CD4-positive, alpha-beta T cell (primary cell): ENCODE measurements around the gene TST. TPM values are rescaled to one million over a fixed set of nuclear protein-coding genes. Genes with fewer than 3 reads are reported as not detected.

Source experiments
- ATAC-seq: fragments of 200-7000 bp; cut with Tn5 transposase; one replicate; pipeline ENCODE4 v1.10.0; 2022; ENCODE audit warnings: mild to moderate bottlenecking; ENCODE audit not compliant: poor library complexity
- CTCF ChIA-PET: fragments of 350-600 bp; sonication (Branson Sonifier 250); formaldehyde crosslinking; loops from one replicate; lab custom pipeline; 2021; ENCODE audit warnings: antibody characterized with exemption, inconsistent platforms; lab: Charles Lee
- POLR2A ChIA-PET: fragments of 350-600 bp; sonication (Branson Sonifier 250); formaldehyde crosslinking; loops from one replicate; lab custom pipeline; 2021; ENCODE audit warnings: antibody characterized with exemption, inconsistent platforms; lab: Charles Lee
- DNase-seq, 14 experiments: peaks; one replicate each; pipeline ENCODE4 v3.0.0-alpha.2; 2013 to 2020; ENCODE audit warnings: mixed read lengths in 2 of 14
- H3K27ac ChIP-seq, 2 donors: one replicate each; pipeline versions ENCODE4 v1.5.1 to v1.7.0; 2013; ENCODE audit warnings: low read length in 2 of 2, low read depth in 1 of 2, mild to moderate bottlenecking in 1 of 2
- H3K27me3 ChIP-seq, 2 experiments: 1 replicate in 1 of 2; 2 replicates in 1 of 2; pipeline versions ENCODE4 v1.6.1 to v1.7.0; 2013; ENCODE audit warnings: low read length in 2 of 2, control low read depth in 1 of 2, mild to moderate bottlenecking in 1 of 2, moderate library complexity in 1 of 2; ENCODE audit not compliant: insufficient read depth in 2 of 2, control insufficient read depth in 1 of 2
- H3K36me3 ChIP-seq: one replicate; pipeline ENCODE4 v1.6.1; 2013; ENCODE audit warnings: low read length, control low read depth; ENCODE audit not compliant: insufficient read depth
- H3K4me1 ChIP-seq: one replicate; pipeline ENCODE4 v1.6.1; 2013; ENCODE audit warnings: low read length, control low read depth; ENCODE audit not compliant: insufficient read depth
- H3K4me3 ChIP-seq: one replicate; pipeline ENCODE4 v1.5.1; 2013; ENCODE audit warnings: mild to moderate bottlenecking, low read length, moderate library complexity
- H3K9me3 ChIP-seq, 2 experiments: 1 replicate in 1 of 2; 2 replicates in 1 of 2; pipeline versions ENCODE4 v1.6.1 to v1.7.0; 2013; ENCODE audit warnings: low read length in 2 of 2, mild to moderate bottlenecking in 2 of 2, control low read depth in 1 of 2, moderate library complexity in 1 of 2; ENCODE audit not compliant: control insufficient read depth in 1 of 2, insufficient read depth in 1 of 2
- H3K27ac Mint-ChIP-seq: one replicate; pipeline ENCODE4 v1.8.0; 2020; ENCODE audit warnings: mixed read lengths
- H3K27me3 Mint-ChIP-seq: one replicate; pipeline ENCODE4 v1.8.0; 2021; ENCODE audit warnings: mixed read lengths
- H3K36me3 Mint-ChIP-seq: one replicate; pipeline ENCODE4 v1.8.0; 2021; ENCODE audit warnings: low read depth, mixed read lengths
- H3K4me1 Mint-ChIP-seq: one replicate; pipeline ENCODE4 v1.8.0; 2021; ENCODE audit warnings: low read depth, mixed read lengths
- H3K4me3 Mint-ChIP-seq: one replicate; pipeline ENCODE4 v1.8.0; 2020; ENCODE audit warnings: mild to moderate bottlenecking, mixed read lengths
- H3K9me3 Mint-ChIP-seq: one replicate; pipeline ENCODE4 v1.8.0; 2020; ENCODE audit warnings: mixed read lengths
- intact Hi-C, 2 experiments: fragments of 100-400 bp; cut with DNase I in 1 of 2; cut with micrococcal nuclease in 1 of 2; formaldehyde crosslinking; loops; one replicate each; pipeline versions ENCODE4 v1.15.1 to v1.9.0; 2023 to 2025; cut with DNase I, micrococcal nuclease
- total RNA-seq, 174 experiments: library from RNA in 2 of 174; stranded (reverse) in 2 of 174; gene quantifications; one replicate each; pipeline ENCODE4 v1.2.3 and lab custom pipeline; 2021 to 2026
- TF ChIP-seq, protein P1 (sequence below): fragments of 200-600 bp; IDR thresholded peaks from one replicate; pipeline ENCODE4 v1.8.0; 2022; ENCODE audit warnings: antibody characterized with exemption, mild to moderate bottlenecking

TST gene
- total RNA-seq, 2 experiments from 2014 or later = not detected

DNA sequence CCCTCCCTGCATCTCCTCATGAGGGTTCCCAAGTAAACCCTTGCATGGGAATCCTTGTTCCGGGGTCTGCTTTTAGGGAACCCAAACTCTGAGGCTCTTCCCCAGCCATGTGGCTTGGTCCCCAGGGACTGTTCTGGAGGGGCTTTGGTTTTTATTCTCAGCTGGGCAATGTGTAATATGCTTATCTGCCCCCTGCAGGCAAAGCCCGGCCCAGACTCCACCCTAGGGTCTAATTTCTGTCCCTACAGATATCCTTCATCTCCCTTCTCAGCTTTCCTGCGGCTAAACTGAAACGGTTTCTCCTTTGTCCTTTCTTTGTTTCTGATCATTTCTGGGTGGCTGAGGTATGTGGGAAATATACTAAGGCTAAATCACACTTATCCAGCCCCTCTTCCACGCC is 37.1 kb downstream of the TST start:
- H3K27me3 ChIP-seq = peaks cover 5 to 7% of the 10 kb centered on the region in 2 experiments
- H3K4me3 Mint-ChIP-seq = no peak overlapping the region
- CTCF ChIA-PET = no interaction called here
- H3K4me1 ChIP-seq = peaks cover 12% of the 10 kb centered on the region
- intact Hi-C loops = no loop called here
- ATAC-seq (no peak), DNase-seq (no peak)
- H3K36me3 ChIP-seq = no peaks in the 10 kb centered on the region
- H3K36me3 Mint-ChIP-seq = peaks cover 3% of the 10 kb centered on the region
- no peak overlapping the region for H3K27ac ChIP-seq
- TF ChIP-seq, protein P1, sequence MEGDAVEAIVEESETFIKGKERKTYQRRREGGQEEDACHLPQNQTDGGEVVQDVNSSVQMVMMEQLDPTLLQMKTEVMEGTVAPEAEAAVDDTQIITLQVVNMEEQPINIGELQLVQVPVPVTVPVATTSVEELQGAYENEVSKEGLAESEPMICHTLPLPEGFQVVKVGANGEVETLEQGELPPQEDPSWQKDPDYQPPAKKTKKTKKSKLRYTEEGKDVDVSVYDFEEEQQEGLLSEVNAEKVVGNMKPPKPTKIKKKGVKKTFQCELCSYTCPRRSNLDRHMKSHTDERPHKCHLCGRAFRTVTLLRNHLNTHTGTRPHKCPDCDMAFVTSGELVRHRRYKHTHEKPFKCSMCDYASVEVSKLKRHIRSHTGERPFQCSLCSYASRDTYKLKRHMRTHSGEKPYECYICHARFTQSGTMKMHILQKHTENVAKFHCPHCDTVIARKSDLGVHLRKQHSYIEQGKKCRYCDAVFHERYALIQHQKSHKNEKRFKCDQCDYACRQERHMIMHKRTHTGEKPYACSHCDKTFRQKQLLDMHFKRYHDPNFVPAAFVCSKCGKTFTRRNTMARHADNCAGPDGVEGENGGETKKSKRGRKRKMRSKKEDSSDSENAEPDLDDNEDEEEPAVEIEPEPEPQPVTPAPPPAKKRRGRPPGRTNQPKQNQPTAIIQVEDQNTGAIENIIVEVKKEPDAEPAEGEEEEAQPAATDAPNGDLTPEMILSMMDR = no peak
- no peak overlapping the region for H3K27ac Mint-ChIP-seq
- H3K27me3 Mint-ChIP-seq = peaks cover 10% of the 10 kb centered on the region
- no peaks in the 10 kb centered on the region for H3K9me3 Mint-ChIP-seq
- peaks cover 9 to 12% of the 10 kb centered on the region in 2 experiments for H3K9me3 ChIP-seq
- POLR2A ChIA-PET = no interaction called here
- no peak overlapping the region for H3K4me3 ChIP-seq
- H3K4me1 Mint-ChIP-seq = peaks cover 8% of the 10 kb centered on the region

GRCh38 chr22:36981247-36981775 is 37.9 kb downstream of the TST start:
- H3K27ac Mint-ChIP-seq = no peak overlapping the region
- DNase-seq = no peak
- no peaks in the 10 kb centered on the region for H3K36me3 ChIP-seq
- H3K27me3 Mint-ChIP-seq = peaks cover 10% of the 10 kb centered on the region
- no peaks in the 10 kb centered on the region for H3K9me3 Mint-ChIP-seq
- intact Hi-C loops = no loop called here
- POLR2A ChIA-PET = no interaction called here
- peaks cover 15% of the 10 kb centered on the region for H3K4me1 ChIP-seq
- peaks cover 9 to 10% of the 10 kb centered on the region in 2 experiments for H3K9me3 ChIP-seq
- peaks cover 5 to 7% of the 10 kb centered on the region in 2 experiments for H3K27me3 ChIP-seq
- peaks cover 3% of the 10 kb centered on the region for H3K36me3 Mint-ChIP-seq
- TF ChIP-seq, protein P1 = no peak
- ATAC-seq = no peak
- CTCF ChIA-PET = no interaction called here
- no peak overlapping the region for H3K27ac ChIP-seq
- H3K4me3 Mint-ChIP-seq = peak overlapping the region; percentile 30
- no peak overlapping the region for H3K4me3 ChIP-seq
- H3K4me1 Mint-ChIP-seq = peaks cover 8% of the 10 kb centered on the region

- Histone ChIP-seq H3K4me1 (peaks cover 15% of the 10 kb centered on the region), H3K36me3 (no peaks in the 10 kb centered on the region), H3K9me3 (no peaks in the 10 kb centered on the region), H3K4me3 (no peak overlapping the region), H3K27me3 (peaks cover 1 to 7% of the 10 kb centered on the region in 2 experiments), H3K27ac (no peak overlapping the region)
- ATAC-seq (no peak), DNase-seq (no peak)
- intact Hi-C loops = loop anchor here in 1 of 2 experiments (2.0 to 5.0 kb wide), 2 partner anchors 220 to 447 kb away; no protein-coding TSS in a partner anchor
- Mint-ChIP-seq H3K27me3 (peaks cover 10% of the 10 kb centered on the region), H3K9me3 (no peaks in the 10 kb centered on the region), H3K4me3 (no peak overlapping the region), H3K27ac (no peak overlapping the region), H3K4me1 (peaks cover 8% of the 10 kb centered on the region), H3K36me3 (peaks cover 3% of the 10 kb centered on the region)
- TF ChIP-seq, protein P1 = no peak
- POLR2A ChIA-PET = no interaction called here
- CTCF ChIA-PET = interaction anchor here (1.5 to 2.4 kb wide), 2 partner anchors 123 to 126 kb away, joined by 6 to 10 read pairs; no protein-coding TSS in a partner anchor
Observed at GRCh38 chr22:36979016-36979910, 40.0 kb downstream of the TST start.
